OCI-LY7 (cell line): ENCODE measurements around the gene CDH23. TPM values are rescaled to one million over a fixed set of nuclear protein-coding genes. Genes with fewer than 3 reads are reported as not detected.

Experiments
- BruUV-seq: library from RNA; stranded (reverse); fragments of 400-500 nt; replicated peaks from 2 replicates; lab custom pipeline; 2021; lab: Mats Ljungman, UMichigan
- CTCF ChIA-PET: fragments of 300-600 bp; sonication (Branson Sonifier 250); formaldehyde crosslinking; loops from one replicate; lab custom pipeline; 2022; ENCODE audit warnings: antibody characterized with exemption; ENCODE audit not compliant: unreplicated experiment; lab: Charles Lee
- POLR2A ChIA-PET: fragments of 300-600 bp; sonication (Branson Sonifier 250); formaldehyde crosslinking; loops from one replicate; lab custom pipeline; 2022; ENCODE audit warnings: antibody characterized with exemption; lab: Charles Lee
- DNase-seq: peaks from one replicate; pipeline ENCODE4 v3.0.0-alpha.2; 2015; ENCODE audit warnings: low spot score
- H2AFZ ChIP-seq: fragments of 200-600 bp; sonication (generic), shearing (Covaris generic); 2 replicates; pipeline ENCODE4 v1.6.1; 2014; ENCODE audit warnings: mild to moderate bottlenecking, antibody characterized with exemption, low read length, moderate library complexity
- H3K27ac ChIP-seq: fragments of 200-600 bp; sonication (generic); 2 replicates; pipeline ENCODE4 v1.5.1; 2014; ENCODE audit warnings: mixed run types, low read depth, mild to moderate bottlenecking, moderate library complexity, low read length, inconsistent platforms; ENCODE audit not compliant: poor library complexity, severe bottlenecking
- H3K36me3 ChIP-seq: fragments of 200-600 bp; sonication (generic); 2 replicates; pipeline ENCODE4 v1.6.1; 2014; ENCODE audit warnings: mild to moderate bottlenecking, antibody characterized with exemption, low read length, moderate library complexity, mixed read lengths; ENCODE audit not compliant: insufficient read depth
- H3K4me1 ChIP-seq: fragments of 200-600 bp; sonication (generic); 2 replicates; pipeline ENCODE4 v1.5.1; 2014; ENCODE audit warnings: mild to moderate bottlenecking, low read length; ENCODE audit not compliant: insufficient read depth, poor library complexity, severe bottlenecking
- H3K4me2 ChIP-seq: fragments of 200-600 bp; sonication (generic); 2 replicates; pipeline ENCODE4 v1.6.1; 2014; ENCODE audit warnings: mild to moderate bottlenecking, low read length
- H3K4me3 ChIP-seq: fragments of 200-600 bp; sonication (generic); 2 replicates; pipeline ENCODE4 v1.5.1; 2014; ENCODE audit warnings: mild to moderate bottlenecking, low read depth, low read length; ENCODE audit not compliant: poor library complexity, severe bottlenecking
- H3K79me2 ChIP-seq: fragments of 200-600 bp; sonication (generic); 2 replicates; pipeline ENCODE4 v1.6.1; 2016; ENCODE audit warnings: low read depth, mild to moderate bottlenecking, low read length, moderate library complexity, mixed read lengths; ENCODE audit not compliant: insufficient read depth
- H3K9me2 ChIP-seq: fragments of 200-600 bp; sonication (generic); 2 replicates; pipeline ENCODE4 v1.6.1; 2016; ENCODE audit warnings: mild to moderate bottlenecking, low read length, mixed read lengths; ENCODE audit not compliant: insufficient read depth
- H3K9me3 ChIP-seq: fragments of 200-600 bp; sonication (generic); 2 replicates; pipeline ENCODE4 v1.6.1; 2014; ENCODE audit warnings: mild to moderate bottlenecking, mixed run types, low read length, mixed read lengths
- H4K20me1 ChIP-seq: fragments of 200-600 bp; sonication (generic); 2 replicates; pipeline ENCODE4 v1.6.1; 2014; ENCODE audit warnings: mild to moderate bottlenecking, antibody characterized with exemption, low read length, moderate library complexity, mixed read lengths; ENCODE audit not compliant: insufficient read depth
- EZH2phosphoT487 ChIP-seq: fragments of 200-600 bp; sonication (generic); IDR thresholded peaks from 2 replicates; pipeline ENCODE4 v1.6.1; 2018; ENCODE audit warnings: low read depth, borderline replicate concordance, mild to moderate bottlenecking, mixed run types, antibody characterized with exemption, low read length, moderate library complexity, mixed read lengths
- intact Hi-C: fragments of 100-400 bp; cut with micrococcal nuclease; formaldehyde crosslinking; loops from one replicate; pipeline ENCODE4 v1.10.0; 2022; ENCODE audit not compliant: unreplicated experiment
- total RNA-seq, 2 experiments: library from RNA; depleted of rRNA in 1 of 2; stranded (reverse); fragments of >200 nt in 1 of 2; shearing (Covaris generic) in 1 of 2; gene quantifications; 2 replicates each; pipeline ENCODE4 v1.2.3, GENCODE V29; 2014 to 2022
- TF ChIP-seq, protein P1 (sequence below): fragments of 200-600 bp; sonication (generic); conservative IDR thresholded peaks from 2 replicates; pipeline ENCODE4 v1.5.1; 2014; ENCODE audit warnings: mild to moderate bottlenecking, antibody characterized with exemption, low read length, moderate library complexity, mixed read lengths

CDH23 gene
- total RNA-seq, 2 experiments from 2014 or later = 0.92 to 9.9 TPM

DNA sequence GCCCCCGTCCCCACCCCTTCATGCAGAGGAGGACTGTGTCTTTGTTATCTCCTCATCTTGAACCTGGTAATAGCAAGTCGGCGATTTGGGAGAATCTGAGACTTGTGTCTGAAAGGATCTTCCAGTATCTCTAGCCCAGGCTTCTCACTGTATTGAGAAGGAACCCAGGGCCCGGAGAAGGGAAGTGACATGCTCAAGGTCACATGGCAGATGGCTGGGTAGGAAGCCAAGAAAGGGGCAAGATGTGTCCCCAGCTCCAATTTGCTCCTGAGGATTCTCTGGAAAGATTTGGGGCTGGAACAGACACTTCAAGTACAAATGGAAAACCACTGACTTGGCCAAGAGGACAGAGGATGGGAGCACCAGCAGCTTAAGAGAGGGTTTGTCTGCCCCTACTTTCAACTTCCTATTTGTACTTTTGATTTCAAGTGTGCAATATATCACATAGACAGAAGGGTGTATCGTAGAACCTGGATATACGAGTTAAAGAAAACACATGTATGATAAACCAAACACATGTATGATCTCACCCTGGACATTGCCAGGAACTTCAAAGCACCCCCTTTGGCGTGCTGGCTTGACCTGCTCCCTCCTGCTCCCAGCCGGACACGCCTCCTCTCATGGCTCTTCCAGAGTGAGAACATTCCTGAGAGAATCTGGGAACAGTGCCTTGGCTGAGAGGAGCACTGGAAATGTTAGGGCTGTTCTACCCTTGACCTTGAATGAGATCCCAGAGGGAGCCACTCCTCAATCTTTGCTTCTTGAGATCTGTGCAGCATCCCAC is 79.7 kb downstream of the CDH23 start:
- DNase-seq = no peak
- no peaks in the 10 kb centered on the region for H3K79me2 ChIP-seq
- intact Hi-C loops = loop anchor here (5.0 kb wide), 1 partner anchor 96 kb away; no protein-coding TSS in a partner anchor
- BruUV-seq = no TSS peak
- no peak overlapping the region for H2AFZ ChIP-seq
- no peaks in the 10 kb centered on the region for H4K20me1 ChIP-seq
- H3K4me2 ChIP-seq = no peak overlapping the region
- no peak for TF ChIP-seq EZH2phosphoT487
- TF ChIP-seq, protein P1, sequence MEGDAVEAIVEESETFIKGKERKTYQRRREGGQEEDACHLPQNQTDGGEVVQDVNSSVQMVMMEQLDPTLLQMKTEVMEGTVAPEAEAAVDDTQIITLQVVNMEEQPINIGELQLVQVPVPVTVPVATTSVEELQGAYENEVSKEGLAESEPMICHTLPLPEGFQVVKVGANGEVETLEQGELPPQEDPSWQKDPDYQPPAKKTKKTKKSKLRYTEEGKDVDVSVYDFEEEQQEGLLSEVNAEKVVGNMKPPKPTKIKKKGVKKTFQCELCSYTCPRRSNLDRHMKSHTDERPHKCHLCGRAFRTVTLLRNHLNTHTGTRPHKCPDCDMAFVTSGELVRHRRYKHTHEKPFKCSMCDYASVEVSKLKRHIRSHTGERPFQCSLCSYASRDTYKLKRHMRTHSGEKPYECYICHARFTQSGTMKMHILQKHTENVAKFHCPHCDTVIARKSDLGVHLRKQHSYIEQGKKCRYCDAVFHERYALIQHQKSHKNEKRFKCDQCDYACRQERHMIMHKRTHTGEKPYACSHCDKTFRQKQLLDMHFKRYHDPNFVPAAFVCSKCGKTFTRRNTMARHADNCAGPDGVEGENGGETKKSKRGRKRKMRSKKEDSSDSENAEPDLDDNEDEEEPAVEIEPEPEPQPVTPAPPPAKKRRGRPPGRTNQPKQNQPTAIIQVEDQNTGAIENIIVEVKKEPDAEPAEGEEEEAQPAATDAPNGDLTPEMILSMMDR = no peak
- no peak overlapping the region for H3K27ac ChIP-seq
- peaks cover 16% of the 10 kb centered on the region for H3K4me1 ChIP-seq
- H3K9me2 ChIP-seq = no peaks in the 10 kb centered on the region
- CTCF ChIA-PET = no interaction called here
- POLR2A ChIA-PET = no interaction called here
- no peaks in the 10 kb centered on the region for H3K36me3 ChIP-seq
- no peak overlapping the region for H3K4me3 ChIP-seq
- H3K9me3 ChIP-seq = no peaks in the 10 kb centered on the region

DNA sequence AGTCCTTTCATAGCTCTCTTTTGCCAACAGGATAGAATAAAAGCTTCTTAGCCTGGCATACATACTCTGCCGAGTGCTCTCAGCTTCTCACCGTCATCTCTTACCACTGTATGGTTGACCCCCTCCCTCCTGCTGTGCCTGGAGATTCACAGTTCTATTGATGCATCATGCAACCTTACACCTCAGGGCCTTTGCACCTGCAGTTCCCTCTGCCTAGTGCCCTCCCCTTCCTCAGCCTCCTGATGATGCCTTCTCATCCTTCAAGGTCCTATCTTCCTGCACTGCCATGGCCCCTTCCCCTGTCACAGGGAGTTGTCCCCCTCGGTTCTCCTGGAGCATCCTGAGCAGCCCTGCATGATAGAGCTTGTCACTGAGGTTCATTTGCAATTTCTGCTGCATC is 81.5 kb downstream of the CDH23 start:
- H3K4me3 ChIP-seq = no peak overlapping the region
- no peaks in the 10 kb centered on the region for H3K36me3 ChIP-seq
- H4K20me1 ChIP-seq = no peaks in the 10 kb centered on the region
- CTCF ChIA-PET = no interaction called here
- H2AFZ ChIP-seq = no peak overlapping the region
- no peak overlapping the region for H3K27ac ChIP-seq
- no peaks in the 10 kb centered on the region for H3K9me2 ChIP-seq
- H3K9me3 ChIP-seq = no peaks in the 10 kb centered on the region
- peaks cover 16% of the 10 kb centered on the region for H3K4me1 ChIP-seq
- H3K79me2 ChIP-seq = no peaks in the 10 kb centered on the region
- BruUV-seq = no TSS peak
- intact Hi-C loops = loop anchor here (5.0 kb wide), 1 partner anchor 94 kb away; no protein-coding TSS in a partner anchor
- DNase-seq = no peak
- H3K4me2 ChIP-seq = no peak overlapping the region
- POLR2A ChIA-PET = no interaction called here
- TF ChIP-seq, protein P1 = no peak

DNA sequence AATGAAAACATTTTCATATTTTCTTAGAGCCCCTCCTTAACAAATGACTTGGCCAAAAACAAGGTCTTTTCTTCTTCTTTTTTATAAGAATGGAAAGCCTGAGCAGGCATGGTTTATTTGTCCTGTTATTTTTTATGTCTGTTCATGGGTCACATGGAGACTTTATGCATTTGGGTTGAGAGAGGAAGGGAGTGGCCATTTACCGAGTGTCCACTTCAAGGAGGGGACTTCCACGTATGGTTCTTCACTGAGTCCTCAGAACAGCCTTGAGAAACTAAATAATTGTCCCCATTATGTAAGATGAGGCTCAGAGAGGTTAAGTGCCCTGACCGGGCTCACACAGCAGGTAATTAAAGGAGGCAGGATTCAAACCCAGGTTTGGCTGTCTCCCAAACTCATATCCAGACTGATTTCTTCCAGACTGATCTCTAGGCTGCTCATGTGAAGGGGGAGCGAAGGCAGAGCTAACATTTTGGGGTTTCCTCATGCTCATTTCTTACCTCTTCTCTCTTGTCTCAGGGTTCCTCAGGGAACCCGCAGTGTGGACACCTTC is 82.2 kb downstream of the CDH23 start:
- no peak overlapping the region for H2AFZ ChIP-seq
- no TSS peak for BruUV-seq
- no peaks in the 10 kb centered on the region for H3K79me2 ChIP-seq
- intact Hi-C loops = loop anchor here (5.0 kb wide), 1 partner anchor 93 kb away; no protein-coding TSS in a partner anchor
- ChIA-PET POLR2A (no interaction called here), CTCF (no interaction called here)
- DNase-seq = no peak
- H3K4me1 ChIP-seq = peaks cover 16% of the 10 kb centered on the region
- no peaks in the 10 kb centered on the region for H3K9me3 ChIP-seq
- H3K9me2 ChIP-seq = no peaks in the 10 kb centered on the region
- no peaks in the 10 kb centered on the region for H4K20me1 ChIP-seq
- no peaks in the 10 kb centered on the region for H3K36me3 ChIP-seq
- no peak overlapping the region for H3K4me3 ChIP-seq
- no peak for TF ChIP-seq EZH2phosphoT487
- TF ChIP-seq, protein P1 = no peak
- H3K4me2 ChIP-seq = no peak overlapping the region
- no peak overlapping the region for H3K27ac ChIP-seq
